SK-N-MC (cell line): ENCODE data around the gene CLCA1.

Experiments
- DNase-seq: peaks from one replicate; pipeline ENCODE4 v3.0.0-alpha.2; 2011; ENCODE audit warnings: low read depth, low spot score
- H3K27ac ChIP-seq: fragments of 200-600 bp; sonication (generic); 2 replicates; pipeline ENCODE4 v1.5.1; 2016; ENCODE audit warnings: mixed run types
- H3K36me3 ChIP-seq: fragments of 200-600 bp; sonication (generic); 2 replicates; pipeline ENCODE4 v1.6.1; 2017; ENCODE audit warnings: antibody characterized with exemption, low read length, mixed read lengths; ENCODE audit not compliant: insufficient read depth
- H3K4me3 ChIP-seq: fragments of 200-600 bp; sonication (generic); 2 replicates; pipeline ENCODE4 v1.5.1; 2016
- H3K9ac ChIP-seq: fragments of 200-600 bp; sonication (generic); 2 replicates; pipeline ENCODE4 v1.8.0; 2017; ENCODE audit warnings: mixed run types, mixed read lengths; ENCODE audit not compliant: insufficient read length
- H3K9me3 ChIP-seq: fragments of 200-600 bp; sonication (generic); 2 replicates; pipeline ENCODE4 v1.6.1; 2017; ENCODE audit warnings: low read depth, mild to moderate bottlenecking, antibody characterized with exemption, low read length, moderate library complexity, mixed read lengths
- EZH2 ChIP-seq: fragments of 200-600 bp; sonication (generic); IDR thresholded peaks from one replicate; pipeline ENCODE4 v1.6.1; 2017; ENCODE audit warnings: antibody characterized with exemption
- FOXP2 ChIP-seq: optimal IDR thresholded peaks from 2 replicates; pipeline ENCODE3; 2011; ENCODE audit warnings: mild to moderate bottlenecking, moderate library complexity; ENCODE audit not compliant: insufficient read depth; ENCODE audit errors: extremely low read length, control extremely low read depth
- POLR2AphosphoS5 ChIP-seq: IDR thresholded peaks from 2 replicates; pipeline ENCODE4 v1.6.1; 2012; ENCODE audit warnings: mild to moderate bottlenecking, low read depth, low read length, borderline replicate concordance

The CLCA1 gene

DNA sequence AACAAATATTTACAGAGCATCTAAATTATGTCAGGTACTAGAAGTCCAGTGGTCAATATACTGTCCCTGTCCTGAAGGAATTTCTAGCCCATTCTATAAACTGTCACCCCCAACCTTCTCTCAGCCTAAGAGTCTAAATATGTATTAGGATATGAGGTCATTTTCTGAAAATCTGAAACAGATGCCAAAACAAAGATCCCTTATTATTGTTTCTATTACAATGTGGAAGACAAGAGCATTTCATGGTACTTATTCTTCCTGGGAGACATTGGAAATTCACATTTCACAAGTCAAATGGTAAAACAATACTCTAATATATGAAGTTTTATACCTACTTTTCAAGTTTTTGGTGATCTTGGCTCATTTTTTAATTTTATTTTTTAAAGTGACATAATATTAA is 2.6 kb downstream of the CLCA1 start:
- H3K9ac ChIP-seq = no peak overlapping the region
- TF ChIP-seq EZH2 = no peak
- TF ChIP-seq FOXP2 = no peak
- H3K27ac ChIP-seq = no peak overlapping the region
- no peak for DNase-seq
- H3K9me3 ChIP-seq = no peaks in the 10 kb centered on the region
- H3K4me3 ChIP-seq = no peak overlapping the region
- no peaks in the 10 kb centered on the region for H3K36me3 ChIP-seq

- no peak overlapping the region for H3K9ac ChIP-seq
- TF ChIP-seq EZH2 (no peak), POLR2AphosphoS5 (no peak), FOXP2 (no peak)
- H3K36me3 ChIP-seq = no peaks in the 10 kb centered on the region
- H3K27ac ChIP-seq = no peak overlapping the region
- H3K4me3 ChIP-seq = no peak overlapping the region
- H3K9me3 ChIP-seq = no peaks in the 10 kb centered on the region
- DNase-seq = no peak
These were observed 3.4 kb downstream of the CLCA1 start for GRCh38 chr1:86472152-86472551.

DNA sequence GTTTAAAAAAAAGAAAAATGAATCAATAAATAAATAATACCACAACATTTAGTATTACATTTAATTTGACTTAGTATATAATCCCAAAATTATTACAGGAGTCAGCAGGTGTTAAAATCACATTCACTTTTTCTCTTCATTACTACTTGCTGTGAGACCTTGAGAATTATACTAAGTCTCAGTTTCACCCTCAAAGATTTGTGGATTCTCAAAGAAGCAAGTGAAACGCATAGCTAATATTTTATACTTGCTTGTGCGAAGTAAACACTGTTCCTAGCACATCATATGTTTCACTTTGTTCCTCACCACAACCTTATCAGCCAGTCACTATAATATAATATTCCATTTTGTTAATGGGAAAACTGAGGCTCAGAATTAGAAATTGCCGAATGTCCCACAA is 4.0 kb downstream of the CLCA1 start:
- no peaks in the 10 kb centered on the region for H3K9me3 ChIP-seq
- H3K9ac ChIP-seq = no peak overlapping the region
- no peak for DNase-seq
- no peak overlapping the region for H3K4me3 ChIP-seq
- no peaks in the 10 kb centered on the region for H3K36me3 ChIP-seq
- no peak overlapping the region for H3K27ac ChIP-seq
- no peak for TF ChIP-seq FOXP2
- no peak for TF ChIP-seq POLR2AphosphoS5
- no peak for TF ChIP-seq EZH2

DNA sequence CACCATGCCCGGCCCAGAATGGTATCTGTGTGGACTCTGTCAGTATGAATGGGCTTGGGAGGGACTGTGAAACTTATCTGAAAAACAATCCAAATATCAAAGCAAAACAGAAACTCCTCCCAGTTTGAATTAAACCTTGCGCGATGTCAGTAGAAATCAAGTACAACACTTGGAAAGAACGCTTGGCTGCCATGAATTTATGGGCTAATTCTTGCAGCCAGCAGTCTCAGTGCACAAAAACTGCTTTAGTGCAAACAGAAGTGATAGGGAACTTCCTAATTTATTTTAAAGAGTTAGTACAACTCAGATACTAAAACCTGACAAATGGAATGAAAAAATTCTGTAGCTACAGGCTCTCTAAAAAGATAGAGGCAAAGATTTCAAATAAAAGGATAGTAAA is 8.5 kb downstream of the CLCA1 start:
- TF ChIP-seq EZH2 = no peak
- no peak for TF ChIP-seq FOXP2
- no peak for TF ChIP-seq POLR2AphosphoS5
- Histone ChIP-seq H3K27ac (no peak overlapping the region), H3K36me3 (no peaks in the 10 kb centered on the region), H3K4me3 (no peak overlapping the region), H3K9ac (no peak overlapping the region), H3K9me3 (no peaks in the 10 kb centered on the region)
- no peak for DNase-seq

GRCh38 chr1:86477682-86478081 is 9.0 kb downstream of the CLCA1 start:
- no peak overlapping the region for H3K4me3 ChIP-seq
- H3K9ac ChIP-seq = no peak overlapping the region
- no peaks in the 10 kb centered on the region for H3K36me3 ChIP-seq
- no peaks in the 10 kb centered on the region for H3K9me3 ChIP-seq
- no peak overlapping the region for H3K27ac ChIP-seq
- TF ChIP-seq FOXP2 (no peak), POLR2AphosphoS5 (no peak)
- no peak for DNase-seq

DNA sequence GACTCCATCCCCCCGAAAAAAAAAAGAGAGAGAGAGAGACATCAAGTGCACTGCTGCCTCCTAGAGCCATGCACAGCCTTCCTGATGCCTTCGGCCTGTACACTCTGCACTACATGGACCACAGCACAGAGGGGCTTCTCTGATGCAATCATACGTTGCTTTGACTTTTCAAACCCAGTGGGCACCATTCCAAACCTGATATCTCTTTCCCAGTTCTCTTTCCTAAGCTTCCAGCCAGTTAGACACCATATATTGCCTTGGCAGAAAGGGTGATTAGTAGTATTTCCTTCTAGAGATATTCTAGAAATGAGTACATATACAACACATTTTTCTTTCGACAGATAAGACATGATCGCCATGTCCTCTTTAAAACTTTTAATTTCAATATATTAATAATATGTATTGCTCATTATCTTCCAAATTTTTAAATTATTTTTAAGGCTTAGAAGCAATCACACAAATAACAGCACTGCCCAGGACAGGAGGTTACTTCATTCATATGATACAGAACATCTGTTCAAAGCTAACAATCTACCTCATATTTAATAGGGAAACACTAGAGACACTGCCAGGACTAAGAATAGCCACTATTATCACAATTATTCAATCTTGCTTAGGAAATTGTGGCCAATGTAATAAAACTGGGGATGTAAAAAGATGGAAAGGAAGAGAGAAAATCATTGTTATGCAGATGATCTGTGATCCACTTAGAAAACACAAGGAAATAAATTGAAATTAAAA is 9.9 kb downstream of the CLCA1 start:
- H3K36me3 ChIP-seq = no peaks in the 10 kb centered on the region
- H3K27ac ChIP-seq = no peak overlapping the region
- no peak for TF ChIP-seq EZH2
- TF ChIP-seq FOXP2 = no peak
- TF ChIP-seq POLR2AphosphoS5 = no peak
- no peak overlapping the region for H3K4me3 ChIP-seq
- no peaks in the 10 kb centered on the region for H3K9me3 ChIP-seq
- H3K9ac ChIP-seq = no peak overlapping the region
- no peak for DNase-seq

GRCh38 chr1:86481966-86482365 is 13.2 kb downstream of the CLCA1 start:
- no peaks in the 10 kb centered on the region for H3K36me3 ChIP-seq
- no peak for TF ChIP-seq POLR2AphosphoS5
- no peak for TF ChIP-seq FOXP2
- TF ChIP-seq EZH2 = no peak
- H3K9ac ChIP-seq = no peak overlapping the region
- no peaks in the 10 kb centered on the region for H3K9me3 ChIP-seq
- DNase-seq = no peak
- H3K4me3 ChIP-seq = no peak overlapping the region
- no peak overlapping the region for H3K27ac ChIP-seq

- no peak overlapping the region for H3K9ac ChIP-seq
- no peak overlapping the region for H3K27ac ChIP-seq
- H3K4me3 ChIP-seq = no peak overlapping the region
- H3K36me3 ChIP-seq = no peaks in the 10 kb centered on the region
- TF ChIP-seq POLR2AphosphoS5 (no peak), EZH2 (no peak)
- DNase-seq = no peak
- H3K9me3 ChIP-seq = no peaks in the 10 kb centered on the region
These were observed 18.5 kb downstream of the CLCA1 start for GRCh38 chr1:86487131-86487810.

DNA sequence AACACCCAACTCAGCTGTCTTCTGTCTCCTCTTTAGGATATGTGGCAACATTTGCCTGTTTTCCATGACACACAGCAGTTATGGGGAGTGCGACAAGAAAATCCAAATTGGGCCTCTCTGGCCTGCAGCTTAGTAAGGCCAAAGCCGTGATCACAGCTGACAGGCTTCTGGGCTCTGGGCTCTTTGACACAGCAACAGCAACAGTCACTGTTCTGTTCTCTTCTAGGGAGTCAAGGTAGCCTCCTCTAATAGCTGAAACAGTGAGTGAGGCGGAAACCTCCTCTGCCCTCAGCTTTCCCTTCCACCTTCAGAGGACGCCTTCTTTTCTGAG is 19.0 kb downstream of the CLCA1 start:
- no peak for DNase-seq
- H3K27ac ChIP-seq = no peak overlapping the region

More for the DNA sequence above, 19.0 kb downstream of the CLCA1 start:
- TF ChIP-seq FOXP2 (no peak), EZH2 (no peak), POLR2AphosphoS5 (no peak)
- H3K9me3 ChIP-seq = no peaks in the 10 kb centered on the region
- H3K9ac ChIP-seq = no peak overlapping the region
- no peaks in the 10 kb centered on the region for H3K36me3 ChIP-seq
- no peak overlapping the region for H3K4me3 ChIP-seq
